NCI-H1694 (cell line): Measurements from ENCODE around the gene GADD45GIP1.
"Not testable (repeated sequence)": the region's sequence is repeated elsewhere in the genome, so short reads cannot be mapped to it uniquely, and the experiment has no call there.

ENCODE experiments used
- DNase-seq: peaks from one replicate; lab custom pipeline; 2025; lab: John Stamatoyannopoulos, UW

Gene GADD45GIP1

GRCh38 chr19:12939975-12940423 is 17.0 kb downstream of the GADD45GIP1 start:
- DNase-seq: no peak

DNA sequence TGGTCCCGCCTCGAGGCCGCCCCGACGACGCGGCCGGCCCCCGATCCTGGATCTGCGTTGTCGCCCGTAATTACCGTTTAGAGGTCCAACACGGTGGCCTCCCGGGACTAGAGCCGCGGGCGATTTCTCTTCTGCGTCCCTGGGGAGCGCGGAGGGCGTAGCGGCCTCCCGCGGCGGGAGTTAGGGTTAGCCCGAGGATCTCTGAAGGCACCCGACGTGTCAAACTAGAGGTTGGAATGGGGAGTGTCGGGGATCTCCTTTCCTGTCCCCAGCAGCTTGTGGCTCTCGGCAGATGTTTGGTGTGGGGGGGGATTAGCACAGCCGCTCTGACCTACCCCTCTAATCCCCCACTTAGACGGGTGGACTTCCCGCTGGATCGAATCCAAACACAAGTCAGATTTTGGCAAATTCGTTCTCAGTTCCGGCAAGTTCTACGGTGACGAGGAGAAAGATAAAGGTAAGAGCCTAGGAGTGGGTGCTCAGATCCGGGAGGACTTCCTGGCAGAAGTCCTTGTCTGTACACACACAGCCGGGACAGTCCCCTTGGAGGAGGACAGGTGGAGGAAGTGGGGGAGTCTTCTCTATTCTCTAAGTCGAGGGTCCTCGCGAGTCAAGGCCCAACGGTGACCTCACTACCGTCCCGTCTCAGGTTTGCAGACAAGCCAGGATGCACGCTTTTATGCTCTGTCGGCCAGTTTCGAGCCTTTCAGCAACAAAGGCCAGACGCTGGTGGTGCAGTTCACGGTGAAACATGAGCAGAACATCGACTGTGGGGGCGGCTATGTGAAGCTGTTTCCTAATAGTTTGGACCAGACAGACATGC is 18.0 kb downstream of the GADD45GIP1 start:
- no peak for DNase-seq

- DNase-seq: peak; percentile 98
These were observed 18.9 kb downstream of the GADD45GIP1 start, which contains the start of gene CALR for GRCh38 chr19:12937927-12938778. TSS of gene CALR (plus strand) at chr19:12938609. CDS start at chr19:12938680, 71 bp downstream.

DNA sequence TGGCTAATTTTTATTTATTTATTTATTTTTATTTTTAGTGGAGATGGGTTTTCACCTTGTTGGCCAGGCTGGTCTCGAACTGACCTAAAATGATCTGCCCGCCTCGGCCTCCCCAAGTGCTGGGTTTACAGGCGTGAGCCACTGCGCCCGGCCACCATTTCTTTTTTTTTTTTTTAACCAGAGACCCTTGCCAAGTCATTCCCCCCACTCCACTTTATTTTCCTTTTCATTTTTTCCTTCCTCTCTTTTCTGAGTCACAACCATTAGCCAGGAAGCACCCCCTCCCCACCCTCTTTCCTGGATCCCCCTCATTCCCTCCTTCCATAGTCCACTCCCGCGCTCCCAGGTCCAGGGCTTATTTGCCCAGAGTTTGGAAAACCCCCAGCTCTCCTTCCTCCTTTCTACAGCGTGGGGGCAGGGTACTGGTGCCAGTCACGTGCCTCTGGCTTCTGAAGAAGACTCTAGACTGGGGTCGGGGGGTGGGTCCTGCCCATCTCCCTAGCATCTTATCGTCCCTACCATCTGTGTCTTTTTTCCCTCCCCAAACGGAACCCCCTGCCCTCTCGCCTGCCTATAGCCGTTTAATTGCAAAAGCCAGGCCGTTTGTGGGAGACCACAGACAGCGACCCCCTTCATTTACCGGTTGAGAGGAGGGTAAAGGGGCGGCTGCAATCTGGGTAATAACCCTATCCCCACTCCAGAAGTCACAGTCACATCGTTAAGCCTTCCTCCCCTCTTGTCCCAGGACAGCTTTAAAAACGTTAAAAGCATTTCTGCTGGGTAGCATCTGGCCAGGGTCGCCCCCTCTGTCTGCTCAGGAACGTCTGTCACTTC is 19.7 kb downstream of the GADD45GIP1 start:
- DNase-seq: no peak

DNA sequence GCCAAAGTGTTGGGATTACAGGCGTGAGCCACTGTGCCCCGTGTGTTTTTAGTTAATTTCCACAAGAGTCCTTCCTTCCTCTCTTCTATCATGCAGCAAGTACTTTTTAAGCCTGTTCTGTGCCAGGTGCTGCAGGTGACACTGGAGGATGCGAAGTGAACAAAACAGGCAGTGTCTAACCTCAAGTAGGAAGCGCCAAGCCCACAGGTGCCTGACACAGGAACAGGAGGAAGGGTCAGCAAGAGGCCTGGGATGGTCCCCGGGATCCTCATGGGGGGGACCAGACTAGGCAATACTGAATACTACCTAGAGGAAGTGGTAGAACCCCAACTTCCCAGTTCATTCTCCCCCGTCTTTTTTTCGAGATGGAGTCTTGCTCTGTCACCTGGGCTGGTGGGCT is 20.4 kb downstream of the GADD45GIP1 start:
- no peak for DNase-seq

DNA sequence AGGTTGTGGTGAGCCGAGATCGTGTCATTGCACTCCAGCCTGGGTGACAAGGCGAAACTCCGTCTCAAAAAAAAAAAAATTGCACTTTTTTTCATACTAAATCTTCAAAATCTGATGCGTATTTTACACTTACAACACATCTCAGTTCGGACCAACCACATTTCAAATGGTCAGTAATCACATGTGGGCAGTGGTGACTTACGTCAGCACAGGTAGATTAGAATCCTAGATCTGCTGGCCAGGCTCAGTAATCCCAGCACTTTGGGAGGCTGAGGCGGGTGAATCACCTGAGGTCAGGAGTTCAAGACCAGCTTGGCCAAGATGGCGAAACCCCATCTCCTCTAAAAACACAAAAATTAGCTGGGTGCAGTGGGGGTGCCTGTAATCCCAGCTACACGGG is 22.0 kb downstream of the GADD45GIP1 start:
- no peak for DNase-seq

DNA sequence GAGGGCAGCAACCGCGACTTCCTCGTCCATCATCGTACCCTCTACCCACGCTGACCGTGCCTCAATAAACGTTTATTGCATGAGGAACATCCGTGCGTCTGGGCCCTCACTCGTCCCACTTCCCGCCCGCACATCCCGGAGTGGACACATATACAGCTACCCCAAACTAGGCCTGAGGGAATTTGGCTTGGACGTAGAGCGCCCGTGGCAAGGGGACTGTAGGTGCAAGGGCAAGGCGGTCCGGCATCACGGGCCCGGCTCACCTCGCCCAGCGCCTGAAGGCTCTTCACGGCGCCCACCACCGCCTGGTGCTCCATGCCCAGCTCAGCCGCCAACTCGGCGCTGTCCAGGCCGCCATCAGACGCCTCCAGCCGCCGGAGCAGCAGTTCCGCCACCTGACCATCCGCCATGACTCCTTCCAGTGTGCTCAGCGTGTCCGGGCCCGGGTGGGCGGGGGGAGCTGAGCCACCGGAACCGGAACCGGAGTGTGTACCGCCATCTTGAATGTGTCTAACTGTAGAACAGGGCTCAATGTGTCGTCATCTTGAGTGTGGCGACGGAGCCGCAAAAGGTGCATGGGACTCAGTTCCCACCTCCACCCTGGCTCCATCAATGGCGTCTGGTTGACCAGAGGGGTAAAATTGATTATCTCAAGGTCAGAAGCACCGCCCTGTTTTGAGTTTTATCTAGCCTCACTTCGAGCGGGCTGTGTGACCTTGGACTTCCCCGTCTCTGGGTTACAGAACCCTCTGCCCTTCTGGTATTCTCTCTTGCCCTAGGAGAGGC is 23.5 kb downstream of the GADD45GIP1 start, which contains the start of gene FARSA:
FARSA (minus strand) TSS at position 425 of the 786 bp plus-strand sequence; CDS start at position 410, 15 bp downstream.
- peak; percentile 72 for DNase-seq

- DNase-seq: no peak
These were observed 24.4 kb downstream of the GADD45GIP1 start for GRCh38 chr19:12932392-12933286.

DNA sequence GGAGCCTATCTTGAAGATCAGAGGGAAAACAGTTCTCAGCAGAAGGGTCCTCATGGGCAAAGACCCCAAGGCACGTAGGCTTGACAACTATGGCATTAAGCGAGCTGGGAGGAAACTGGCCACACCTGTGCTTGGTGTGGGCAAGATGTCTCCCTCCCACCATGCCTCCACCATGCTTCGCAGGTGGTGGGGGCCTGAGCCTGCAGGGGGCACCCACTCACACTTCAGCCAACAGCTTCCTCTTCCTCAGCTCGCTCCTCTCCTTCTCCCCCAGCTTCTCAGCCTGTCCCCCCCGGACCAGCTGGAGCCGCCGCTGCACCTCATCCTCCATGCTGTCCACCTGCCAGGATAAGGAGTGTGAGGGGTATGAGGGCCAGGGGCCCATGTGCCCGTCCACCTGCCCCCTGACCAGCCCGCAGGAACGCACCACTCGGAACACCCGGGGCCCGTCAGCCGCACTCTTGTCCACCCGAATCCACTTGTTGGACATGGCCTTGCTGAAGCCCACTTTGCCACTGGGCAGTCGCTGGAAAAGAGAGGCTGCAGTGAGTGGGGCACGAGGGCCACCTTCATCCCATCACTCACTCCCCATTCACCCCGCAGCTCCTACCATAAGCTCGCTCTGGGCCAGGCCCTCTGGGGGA is 26.9 kb downstream of the GADD45GIP1 start:
- DNase-seq: no peak

DNA sequence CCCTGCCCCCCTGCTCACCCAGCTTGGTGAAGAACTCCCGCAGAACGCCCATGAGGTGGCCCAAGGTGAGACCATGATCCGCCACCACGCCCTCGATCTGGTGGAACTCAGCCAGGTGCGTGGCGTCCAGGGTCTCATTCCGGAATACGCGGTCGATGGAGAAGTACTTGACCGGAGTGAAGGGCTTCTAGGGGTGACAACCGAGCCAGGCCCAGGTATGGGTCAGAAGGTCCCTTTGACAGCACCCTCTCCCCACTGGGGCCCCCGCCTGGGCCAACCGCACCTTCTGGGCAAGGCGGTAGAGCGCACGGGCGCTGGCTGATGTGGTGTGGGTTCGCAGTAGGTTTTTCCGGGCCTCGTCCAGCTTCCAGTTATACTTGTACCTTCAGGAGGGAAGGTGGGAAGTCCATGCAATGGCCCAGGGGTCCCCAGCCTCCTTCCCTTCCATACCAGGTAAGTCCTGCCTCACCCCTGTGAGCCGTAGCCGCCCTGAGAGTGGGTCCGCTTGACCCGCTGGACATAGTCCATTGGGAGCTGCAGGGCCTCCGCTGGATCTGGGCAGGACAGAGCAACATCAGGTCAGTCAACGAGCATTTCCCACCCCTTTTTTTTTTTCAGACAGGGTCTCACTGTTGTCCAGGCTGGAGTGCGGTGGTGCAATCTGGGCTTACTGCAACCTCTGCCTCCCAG is 32.3 kb downstream of the GADD45GIP1 start:
- DNase-seq: no peak

GRCh38 chr19:12922959-12923358 is 34.1 kb downstream of the GADD45GIP1 start:
- no peak for DNase-seq

DNA sequence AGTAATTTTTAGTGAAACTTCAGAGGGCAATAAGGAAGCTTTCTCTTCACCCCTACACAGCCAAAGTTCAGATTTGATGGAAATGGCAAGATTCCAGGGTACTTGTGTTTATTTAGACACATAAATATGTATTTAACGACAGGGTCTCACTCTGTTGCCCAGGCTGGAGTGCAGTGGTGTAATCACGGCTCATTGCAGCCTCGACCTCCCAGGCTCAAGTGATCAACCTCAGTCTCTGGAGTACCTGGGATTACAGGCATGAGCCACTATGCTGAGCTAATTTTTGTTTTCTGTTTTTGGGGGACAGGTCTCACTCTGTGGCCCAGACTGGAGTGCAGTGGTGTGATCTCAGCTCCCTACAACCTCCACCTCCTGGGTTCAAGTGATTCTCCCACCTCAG is 36.0 kb downstream of the GADD45GIP1 start:
- DNase-seq: no peak

GRCh38 chr19:12918253-12918652 is 38.8 kb downstream of the GADD45GIP1 start:
- DNase-seq: no peak

DNA sequence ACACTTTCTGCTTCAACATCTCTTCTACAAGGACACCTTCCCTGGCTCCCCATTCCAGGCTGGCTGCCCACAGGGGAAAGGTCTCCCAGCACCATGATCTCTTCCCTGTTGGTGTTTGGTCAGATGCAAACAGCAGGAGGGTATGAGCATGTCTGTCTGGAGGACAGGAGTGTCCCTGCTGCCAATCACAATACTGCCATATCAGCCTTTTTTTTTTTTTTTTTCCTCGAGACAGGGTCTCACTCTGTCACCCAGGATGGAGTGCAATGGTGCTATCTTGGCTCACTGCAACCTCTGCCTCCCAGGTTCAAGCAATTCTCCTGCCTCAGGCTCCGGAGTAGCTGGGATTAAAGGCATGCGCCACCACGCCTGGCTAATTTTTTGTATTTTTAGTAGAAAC is 41.2 kb downstream of the GADD45GIP1 start:
- DNase-seq: not testable (repeated sequence)

- DNase-seq: no peak
These were observed 43.0 kb downstream of the GADD45GIP1 start for GRCh38 chr19:12913851-12914690.

DNA sequence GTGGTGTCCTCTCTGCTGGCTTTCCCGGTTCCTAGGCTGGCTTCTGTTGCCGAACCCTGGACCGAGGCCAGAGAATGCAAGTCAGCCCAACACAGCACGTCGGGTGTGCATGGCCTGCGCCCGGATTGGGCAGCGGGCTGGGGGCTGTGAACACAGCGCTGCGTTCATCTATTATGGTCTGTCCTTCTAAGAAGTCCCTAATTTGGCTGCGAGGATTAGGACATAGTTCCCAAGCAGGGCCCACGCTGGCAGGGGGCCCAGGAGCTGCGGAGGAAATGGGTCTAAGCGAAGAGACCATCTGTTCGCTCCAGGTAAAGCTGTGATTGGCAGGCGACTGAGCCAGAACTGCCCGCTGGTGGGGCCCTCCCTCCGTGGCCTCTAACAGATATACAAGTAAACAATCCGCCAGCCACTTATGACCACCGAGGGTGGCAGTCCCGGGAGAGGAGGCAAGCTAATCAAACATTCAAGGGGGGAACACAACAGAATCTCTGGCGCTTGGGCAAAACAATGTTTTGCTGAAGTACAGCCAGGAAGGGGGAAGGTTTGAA is 43.9 kb downstream of the GADD45GIP1 start:
- DNase-seq: peak; percentile 94

DNA sequence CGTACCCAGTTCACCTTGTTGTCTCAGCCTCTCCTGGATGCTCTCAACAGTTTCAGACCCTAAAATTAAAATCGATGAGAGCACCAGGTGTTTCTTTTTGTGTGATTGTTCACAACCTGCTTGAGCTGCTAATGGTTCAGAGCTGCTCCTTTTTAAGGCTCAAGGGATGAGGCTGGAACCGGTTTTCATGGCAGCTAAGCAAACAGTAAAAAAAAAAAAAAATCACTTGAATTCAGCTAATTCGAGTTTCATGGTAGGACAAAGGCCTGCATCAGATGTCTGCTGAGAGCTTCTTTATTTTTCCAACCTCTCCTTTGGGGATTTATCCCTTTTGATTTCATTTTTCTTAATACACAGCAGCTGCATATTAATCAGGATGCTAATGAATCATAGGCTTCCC is 44.5 kb downstream of the GADD45GIP1 start:
- DNase-seq: no peak

GRCh38 chr19:12907166-12907565 is 49.9 kb downstream of the GADD45GIP1 start:
- no peak for DNase-seq
